ENCODE data around the gene DDX47.
A peak's percentile ranks its signal among the peaks of the same experiment; 100 is the strongest.
"Not testable (repeated sequence)": the region's sequence is repeated elsewhere in the genome, so short reads cannot be mapped to it uniquely, and the experiment has no call there.

Gene DDX47

GRCh38 chr12:12841428-12841827 is 28.3 kb downstream of the DDX47 start:
- H3K9me3 ChIP-seq (ENCODE audit: control insufficient read depth, insufficient read depth, low read length); H3K4me3 ChIP-seq (ENCODE audit: low read depth, low read length); H3K4me1 ChIP-seq (ENCODE audit: control insufficient read depth, insufficient read depth, low read length); H3K27ac ChIP-seq (ENCODE audit: low read depth, low read length); H3K36me3 ChIP-seq (ENCODE audit: control insufficient read depth, insufficient read depth, low read length); H3K9ac ChIP-seq (ENCODE audit: low read depth, low read length); H3K27me3 ChIP-seq (ENCODE audit: control insufficient read depth, insufficient read depth, low read length): not testable (repeated sequence)

- no peaks in the 10 kb centered on the region for H3K27me3 ChIP-seq (ENCODE audit: control insufficient read depth, insufficient read depth, low read length)
- no peak overlapping the region for H3K4me3 ChIP-seq (ENCODE audit: low read depth, low read length)
- H3K27ac ChIP-seq (ENCODE audit: low read depth, low read length) = no peak overlapping the region
- no peaks in the 10 kb centered on the region for H3K9me3 ChIP-seq (ENCODE audit: control insufficient read depth, insufficient read depth, low read length)
- H3K36me3 ChIP-seq (ENCODE audit: control insufficient read depth, insufficient read depth, low read length) = no peaks in the 10 kb centered on the region
- no peak overlapping the region for H3K9ac ChIP-seq (ENCODE audit: low read depth, low read length)
- no peaks in the 10 kb centered on the region for H3K4me1 ChIP-seq (ENCODE audit: control insufficient read depth, insufficient read depth, low read length)
These were observed 32.7 kb downstream of the DDX47 start for GRCh38 chr12:12845794-12846243.

GRCh38 chr12:12846780-12847179 is 33.6 kb downstream of the DDX47 start:
- not testable (repeated sequence) for H3K9ac ChIP-seq (ENCODE audit: low read depth, low read length); H3K27ac ChIP-seq (ENCODE audit: low read depth, low read length); H3K36me3 ChIP-seq (ENCODE audit: control insufficient read depth, insufficient read depth, low read length); H3K4me3 ChIP-seq (ENCODE audit: low read depth, low read length); H3K4me1 ChIP-seq (ENCODE audit: control insufficient read depth, insufficient read depth, low read length); H3K27me3 ChIP-seq (ENCODE audit: control insufficient read depth, insufficient read depth, low read length); H3K9me3 ChIP-seq (ENCODE audit: control insufficient read depth, insufficient read depth, low read length)

GRCh38 chr12:12853435-12853834 is 40.3 kb downstream of the DDX47 start:
- Histone ChIP-seq H3K27me3 (ENCODE audit: control insufficient read depth, insufficient read depth, low read length) (no peaks in the 10 kb centered on the region), H3K36me3 (ENCODE audit: control insufficient read depth, insufficient read depth, low read length) (no peaks in the 10 kb centered on the region), H3K4me3 (ENCODE audit: low read depth, low read length) (no peak overlapping the region)

DNA sequence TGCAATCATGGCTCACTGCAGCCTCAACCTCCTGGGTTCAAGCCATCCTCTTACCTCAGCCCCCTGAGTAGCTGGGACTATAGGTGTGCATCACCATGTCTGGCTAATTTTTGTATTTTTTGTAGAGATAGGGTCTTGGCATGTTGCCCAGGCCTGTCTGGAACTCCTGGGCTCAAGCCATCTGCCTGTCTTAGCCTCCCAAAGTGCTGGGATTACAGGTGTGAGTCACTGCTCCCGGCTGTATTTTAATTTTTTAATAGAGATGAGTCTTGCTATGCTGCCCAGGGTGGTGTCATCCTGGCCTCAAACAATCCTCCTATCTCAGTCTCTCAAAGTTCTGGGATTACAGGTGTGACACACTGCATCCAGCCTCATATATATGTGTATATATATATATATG is 46.5 kb downstream of the DDX47 start:
- Histone ChIP-seq H3K27me3 (ENCODE audit: control insufficient read depth, insufficient read depth, low read length) (no peaks in the 10 kb centered on the region), H3K9me3 (ENCODE audit: control insufficient read depth, insufficient read depth, low read length) (no peaks in the 10 kb centered on the region), H3K4me3 (ENCODE audit: low read depth, low read length) (no peak overlapping the region), H3K36me3 (ENCODE audit: control insufficient read depth, insufficient read depth, low read length) (no peaks in the 10 kb centered on the region), H3K4me1 (ENCODE audit: control insufficient read depth, insufficient read depth, low read length) (peaks cover 7% of the 10 kb centered on the region), H3K9ac (ENCODE audit: low read depth, low read length) (no peak overlapping the region), H3K27ac (ENCODE audit: low read depth, low read length) (no peak overlapping the region)

More at GRCh38 chr12:12853435-12853834, 40.3 kb downstream of the DDX47 start:
- no peaks in the 10 kb centered on the region for H3K9me3 ChIP-seq (ENCODE audit: control insufficient read depth, insufficient read depth, low read length)
- H3K4me1 ChIP-seq (ENCODE audit: control insufficient read depth, insufficient read depth, low read length) = no peaks in the 10 kb centered on the region
- no peak overlapping the region for H3K27ac ChIP-seq (ENCODE audit: low read depth, low read length)
- H3K9ac ChIP-seq (ENCODE audit: low read depth, low read length) = no peak overlapping the region

DNA sequence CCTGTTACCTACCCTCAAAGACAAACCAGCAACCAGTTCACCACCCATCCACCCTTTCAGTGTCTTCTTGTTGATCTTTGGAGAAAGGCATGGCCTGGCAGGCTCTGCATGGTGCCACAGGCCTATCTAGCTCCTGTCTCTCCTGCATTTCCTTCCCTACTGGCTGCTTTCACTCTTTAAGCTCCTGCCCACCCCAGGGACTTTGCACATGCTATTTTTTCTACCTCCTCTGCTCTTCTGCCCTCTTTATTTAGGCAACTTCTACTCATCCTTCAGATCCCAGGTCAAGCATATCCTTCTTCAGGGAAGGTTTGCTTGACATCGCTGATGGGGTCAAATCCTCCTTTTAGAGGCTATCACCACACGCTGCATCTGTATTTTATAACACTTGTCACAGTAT is 51.1 kb downstream of the DDX47 start:
- H3K4me3 ChIP-seq (ENCODE audit: low read depth, low read length) = no peak overlapping the region
- no peak overlapping the region for H3K9ac ChIP-seq (ENCODE audit: low read depth, low read length)
- H3K9me3 ChIP-seq (ENCODE audit: control insufficient read depth, insufficient read depth, low read length) = no peaks in the 10 kb centered on the region
- no peak overlapping the region for H3K27ac ChIP-seq (ENCODE audit: low read depth, low read length)
- H3K4me1 ChIP-seq (ENCODE audit: control insufficient read depth, insufficient read depth, low read length) = peaks cover 7% of the 10 kb centered on the region
- H3K27me3 ChIP-seq (ENCODE audit: control insufficient read depth, insufficient read depth, low read length) = no peaks in the 10 kb centered on the region
- no peaks in the 10 kb centered on the region for H3K36me3 ChIP-seq (ENCODE audit: control insufficient read depth, insufficient read depth, low read length)

DNA sequence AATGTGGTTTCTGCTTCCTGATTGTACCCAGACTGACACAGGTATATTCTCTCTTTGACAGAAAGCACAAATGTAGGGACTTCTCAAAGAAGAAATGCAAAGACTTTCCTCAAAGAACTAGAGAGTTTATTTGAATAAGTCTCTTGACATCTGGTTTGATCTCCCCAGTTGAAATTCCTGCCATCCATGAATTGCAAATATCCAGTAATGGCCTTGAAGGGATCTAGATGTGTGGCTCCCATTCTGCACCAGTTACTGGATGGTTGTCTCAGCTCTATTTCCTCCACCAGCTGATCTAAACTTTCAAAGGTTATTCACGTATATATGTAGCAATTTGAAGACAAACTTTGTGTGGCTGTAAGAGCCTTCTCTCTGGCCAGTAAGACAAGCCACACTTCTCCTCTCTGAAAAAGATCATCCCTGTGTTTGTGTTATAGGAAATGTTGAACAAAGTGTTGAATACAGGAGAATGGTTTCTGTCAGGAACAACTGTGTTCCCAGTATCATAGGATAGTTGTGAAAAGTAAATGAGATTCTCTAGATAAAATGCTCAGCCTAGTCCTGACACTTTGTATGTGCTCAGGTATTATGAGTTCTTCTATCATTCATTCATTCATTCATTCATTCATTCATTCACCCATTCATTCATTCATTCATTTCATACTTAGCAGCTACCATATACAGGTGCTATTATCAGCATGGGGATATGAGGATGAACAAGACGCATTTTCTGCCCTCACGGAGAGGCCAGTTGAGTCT is 55.5 kb downstream of the DDX47 start:
- Histone ChIP-seq H3K27me3 (ENCODE audit: control insufficient read depth, insufficient read depth, low read length) (no peaks in the 10 kb centered on the region), H3K9ac (ENCODE audit: low read depth, low read length) (no peak overlapping the region), H3K9me3 (ENCODE audit: control insufficient read depth, insufficient read depth, low read length) (no peaks in the 10 kb centered on the region), H3K4me3 (ENCODE audit: low read depth, low read length) (no peak overlapping the region), H3K36me3 (ENCODE audit: control insufficient read depth, insufficient read depth, low read length) (no peaks in the 10 kb centered on the region), H3K4me1 (ENCODE audit: control insufficient read depth, insufficient read depth, low read length) (peaks cover 17% of the 10 kb centered on the region), H3K27ac (ENCODE audit: low read depth, low read length) (no peak overlapping the region)

DNA sequence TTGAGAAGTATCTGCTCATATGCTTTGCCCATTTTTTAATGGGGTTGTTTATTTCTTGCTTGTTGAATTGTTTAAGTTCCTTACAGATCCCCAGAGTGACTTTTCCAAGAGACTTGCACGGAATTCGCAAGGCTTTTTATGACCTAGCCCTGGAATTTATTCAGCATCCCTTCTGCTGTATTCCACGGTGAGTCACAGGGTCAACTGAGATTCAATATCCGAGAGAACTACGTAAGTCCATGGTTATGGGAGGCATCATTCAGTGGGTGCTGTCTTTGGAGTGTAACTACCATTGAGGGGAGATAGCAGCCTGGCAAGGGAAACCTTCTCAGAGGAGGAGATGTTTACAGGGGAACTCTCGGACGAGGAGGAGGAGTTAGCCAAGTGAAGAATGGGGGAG is 57.3 kb downstream of the DDX47 start:
- Histone ChIP-seq H3K9ac (ENCODE audit: low read depth, low read length) (no peak overlapping the region), H3K27ac (ENCODE audit: low read depth, low read length) (no peak overlapping the region), H3K4me3 (ENCODE audit: low read depth, low read length) (no peak overlapping the region), H3K36me3 (ENCODE audit: control insufficient read depth, insufficient read depth, low read length) (no peaks in the 10 kb centered on the region), H3K27me3 (ENCODE audit: control insufficient read depth, insufficient read depth, low read length) (no peaks in the 10 kb centered on the region), H3K4me1 (ENCODE audit: control insufficient read depth, insufficient read depth, low read length) (peaks cover 26% of the 10 kb centered on the region), H3K9me3 (ENCODE audit: control insufficient read depth, insufficient read depth, low read length) (no peaks in the 10 kb centered on the region)

GRCh38 chr12:12871587-12872138 is 58.5 kb downstream of the DDX47 start:
- H3K27me3 ChIP-seq (ENCODE audit: control insufficient read depth, insufficient read depth, low read length) = no peaks in the 10 kb centered on the region
- no peak overlapping the region for H3K9ac ChIP-seq (ENCODE audit: low read depth, low read length)
- H3K27ac ChIP-seq (ENCODE audit: low read depth, low read length) = peak overlapping the region; percentile 69
- H3K4me3 ChIP-seq (ENCODE audit: low read depth, low read length) = no peak overlapping the region
- peaks cover 26% of the 10 kb centered on the region for H3K4me1 ChIP-seq (ENCODE audit: control insufficient read depth, insufficient read depth, low read length)
- H3K9me3 ChIP-seq (ENCODE audit: control insufficient read depth, insufficient read depth, low read length) = no peaks in the 10 kb centered on the region
- H3K36me3 ChIP-seq (ENCODE audit: control insufficient read depth, insufficient read depth, low read length) = no peaks in the 10 kb centered on the region

DNA sequence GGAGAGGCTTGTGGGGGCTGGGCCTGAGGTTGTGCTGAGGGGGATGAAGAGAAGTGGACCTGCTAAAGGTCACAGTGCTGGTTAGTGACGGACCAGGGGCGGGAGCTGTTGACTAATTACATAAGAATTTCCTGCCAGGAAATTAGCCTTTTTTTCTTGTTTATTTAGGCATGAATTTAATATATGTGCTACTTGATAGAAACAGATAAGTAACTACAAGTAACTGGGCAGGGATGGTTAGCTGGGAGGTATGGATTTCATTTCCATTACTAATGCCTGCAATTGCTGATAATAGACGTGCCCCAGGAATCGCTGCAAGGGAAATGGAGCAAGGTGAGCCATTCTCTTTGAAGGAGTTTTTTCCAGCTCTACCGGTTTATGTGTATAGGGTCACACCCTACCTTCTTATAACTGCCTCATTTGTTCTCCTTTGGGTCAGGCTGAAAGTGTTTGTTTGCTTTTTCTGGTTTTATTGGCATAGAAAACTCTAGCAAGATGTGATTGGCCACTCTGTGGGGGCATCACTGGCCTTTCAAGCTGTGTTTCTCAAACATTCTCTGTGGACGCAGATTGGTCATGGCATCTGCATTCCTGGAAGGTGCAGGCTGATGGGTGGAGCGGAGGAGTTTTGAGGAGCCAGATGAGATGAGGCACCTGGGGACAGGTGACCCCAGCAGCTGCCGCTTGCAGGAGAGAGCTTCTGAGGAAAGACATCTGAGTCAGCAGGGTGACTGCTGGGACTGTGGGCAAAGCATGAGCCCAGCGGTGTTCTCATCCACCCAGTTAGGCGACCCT is 59.2 kb downstream of the DDX47 start:
- Histone ChIP-seq H3K9me3 (ENCODE audit: control insufficient read depth, insufficient read depth, low read length) (no peaks in the 10 kb centered on the region), H3K36me3 (ENCODE audit: control insufficient read depth, insufficient read depth, low read length) (no peaks in the 10 kb centered on the region), H3K27ac (ENCODE audit: low read depth, low read length) (peak overlapping the region; percentile 69), H3K4me3 (ENCODE audit: low read depth, low read length) (no peak overlapping the region), H3K9ac (ENCODE audit: low read depth, low read length) (no peak overlapping the region), H3K27me3 (ENCODE audit: control insufficient read depth, insufficient read depth, low read length) (no peaks in the 10 kb centered on the region), H3K4me1 (ENCODE audit: control insufficient read depth, insufficient read depth, low read length) (peaks cover 26% of the 10 kb centered on the region)

- peak overlapping the region; percentile 69 for H3K27ac ChIP-seq (ENCODE audit: low read depth, low read length)
- no peak overlapping the region for H3K9ac ChIP-seq (ENCODE audit: low read depth, low read length)
- H3K4me3 ChIP-seq (ENCODE audit: low read depth, low read length) = no peak overlapping the region
- no peaks in the 10 kb centered on the region for H3K36me3 ChIP-seq (ENCODE audit: control insufficient read depth, insufficient read depth, low read length)
- no peaks in the 10 kb centered on the region for H3K27me3 ChIP-seq (ENCODE audit: control insufficient read depth, insufficient read depth, low read length)
- H3K9me3 ChIP-seq (ENCODE audit: control insufficient read depth, insufficient read depth, low read length) = no peaks in the 10 kb centered on the region
- peaks cover 26% of the 10 kb centered on the region for H3K4me1 ChIP-seq (ENCODE audit: control insufficient read depth, insufficient read depth, low read length)
These were observed 59.8 kb downstream of the DDX47 start for GRCh38 chr12:12872934-12873275.
